GM12864 (cell line): ENCODE measurements around the gene ADI1.

ENCODE experiments used
- DNase-seq: peaks from one replicate; pipeline ENCODE4 v3.0.0-alpha.2; 2011; ENCODE audit warnings: low read depth
- H3K4me3 ChIP-seq: 2 replicates; pipeline ENCODE4 v1.5.1; 2011; ENCODE audit warnings: mild to moderate bottlenecking, low read depth, low read length, control low read depth
- CTCF ChIP-seq: IDR thresholded peaks from 2 replicates; pipeline ENCODE4 v1.5.1; 2011; ENCODE audit warnings: low read depth, mild to moderate bottlenecking, moderate library complexity, low read length, control low read depth, inconsistent platforms; ENCODE audit errors: missing control alignments

ADI1 gene

GRCh38 chr2:3461801-3462492 lies 57.4 kb downstream of the ADI1 start:
- peak; percentile 48 for DNase-seq
- H3K4me3 ChIP-seq: peak overlapping the region; percentile 3; the same call in 1 of the 2 replicates
- peak; percentile 84 for TF ChIP-seq CTCF

GRCh38 chr2:3460831-3461800 lies 58.2 kb downstream of the ADI1 start:
- no peak for TF ChIP-seq CTCF
- H3K4me3 ChIP-seq: no peak overlapping the region
- no peak for DNase-seq

GRCh38 chr2:3460156-3460555 lies 59.2 kb downstream of the ADI1 start:
- TF ChIP-seq CTCF: no peak
- no peak for DNase-seq
- no peak overlapping the region for H3K4me3 ChIP-seq

- no peak overlapping the region for H3K4me3 ChIP-seq
- TF ChIP-seq CTCF: no peak
- no peak for DNase-seq
Observed at GRCh38 chr2:3459185-3460015, 59.9 kb downstream of the ADI1 start.

- DNase-seq: no peak
- no peak for TF ChIP-seq CTCF
- no peak overlapping the region for H3K4me3 ChIP-seq
Observed at GRCh38 chr2:3458396-3459184, 60.7 kb downstream of the ADI1 start.
